GM12801 (cell line): ENCODE data around the gene CST6.

Source experiments
- CTCF ChIP-seq: IDR thresholded peaks from one replicate; pipeline ENCODE4 v1.5.1; 2011; ENCODE audit warnings: control low read depth; ENCODE audit not compliant: insufficient read length; ENCODE audit errors: extremely low read depth

Gene CST6

GRCh38 chr11:66055021-66055420 is 43.2 kb downstream of the CST6 start:
- no peak for TF ChIP-seq CTCF

- TF ChIP-seq CTCF, result no peak
These were observed 44.7 kb downstream of the CST6 start for GRCh38 chr11:66056501-66056900.

GRCh38 chr11:66059966-66060680 is 48.3 kb downstream of the CST6 start:
- TF ChIP-seq CTCF, result no peak

GRCh38 chr11:66061268-66061667 is 49.5 kb downstream of the CST6 start:
- TF ChIP-seq CTCF, result no peak

GRCh38 chr11:66062408-66062807 is 50.6 kb downstream of the CST6 start:
- TF ChIP-seq CTCF, result no peak
